Endodermal cell (in vitro differentiated cells): ENCODE data around the gene HECTD1. TPM values are rescaled to one million over a fixed set of nuclear protein-coding genes. Genes with fewer than 3 reads are reported as not detected.
A peak's percentile ranks its signal among the peaks of the same experiment; 100 is the strongest.
"Not testable (repeated sequence)": the region's sequence is repeated elsewhere in the genome, so short reads cannot be mapped to it uniquely, and the experiment has no call there.

Source experiments
- DNase-seq: peaks from one replicate; pipeline ENCODE4 v3.0.0-alpha.2; 2017
- H3K27ac ChIP-seq: 2 replicates; pipeline ENCODE4 v1.5.1; 2013; ENCODE audit warnings: mild to moderate bottlenecking, low read depth, low read length, moderate library complexity
- H3K27me3 ChIP-seq: 2 replicates; pipeline ENCODE4 v1.6.1; 2013; ENCODE audit warnings: mild to moderate bottlenecking, low read length, moderate library complexity; ENCODE audit not compliant: insufficient read depth, control insufficient read depth, poor library complexity, severe bottlenecking
- H3K36me3 ChIP-seq: 2 replicates; pipeline ENCODE4 v1.7.0; 2013; ENCODE audit warnings: mild to moderate bottlenecking, low read length, moderate library complexity; ENCODE audit not compliant: control insufficient read depth, insufficient read depth
- H3K4me1 ChIP-seq: one replicate; pipeline ENCODE4 v1.7.0; 2013; ENCODE audit warnings: low read length; ENCODE audit not compliant: control insufficient read depth, insufficient read depth
- H3K4me3 ChIP-seq: 2 replicates; pipeline ENCODE4 v1.5.1; 2013; ENCODE audit warnings: mild to moderate bottlenecking, low read length, moderate library complexity
- H3K9ac ChIP-seq: 2 replicates; pipeline ENCODE4 v1.6.1; 2013; ENCODE audit warnings: mild to moderate bottlenecking, low read length, moderate library complexity; ENCODE audit not compliant: poor library complexity, severe bottlenecking; ENCODE audit errors: extremely low read depth
- H3K9me3 ChIP-seq: 2 replicates; pipeline ENCODE4 v1.6.1; 2013; ENCODE audit warnings: mild to moderate bottlenecking, low read length, moderate library complexity; ENCODE audit not compliant: control insufficient read depth
- H3K27ac Mint-ChIP-seq: 2 replicates; pipeline ENCODE4 v1.8.0; 2020; ENCODE audit warnings: mixed read lengths
- H3K27me3 Mint-ChIP-seq: 2 replicates; pipeline ENCODE4 v1.8.0; 2021; ENCODE audit warnings: mild to moderate bottlenecking, mixed read lengths; ENCODE audit not compliant: insufficient read depth
- H3K36me3 Mint-ChIP-seq: 2 replicates; pipeline ENCODE4 v1.8.0; 2020; ENCODE audit warnings: low read depth, mixed read lengths
- H3K4me1 Mint-ChIP-seq: 2 replicates; pipeline ENCODE4 v1.8.0; 2020; ENCODE audit warnings: mixed read lengths
- H3K4me3 Mint-ChIP-seq: 2 replicates; pipeline ENCODE4 v1.8.0; 2020; ENCODE audit warnings: mild to moderate bottlenecking, moderate library complexity, mixed read lengths
- H3K9me3 Mint-ChIP-seq: 2 replicates; pipeline ENCODE4 v1.8.0; 2020; ENCODE audit warnings: mild to moderate bottlenecking, mixed read lengths
- CTCF ChIP-seq: fragments of 200-600 bp; sonication (generic); conservative IDR thresholded peaks from 2 replicates; pipeline ENCODE4 v1.5.0; 2021; ENCODE audit warnings: antibody characterized with exemption, mild to moderate bottlenecking
- WGBS, 2 experiments: methylation state at CpG; one replicate each; pipeline versions ENCODE4 v1.1.5 to v1.1.7; 2013; ENCODE audit warnings: missing lambda C conversion rate in 2 of 2, mixed read lengths in 1 of 2; ENCODE audit not compliant: insufficient coverage in 1 of 2, insufficient read length in 1 of 2; 5-methylcytosine and 5-hydroxymethylcytosine counted together
- total RNA-seq, 2 donors: library from RNA; stranded (reverse); fragmentation: NEBNext Ultra II Directional in 1 of 2; extraction: Animal tissue kit (Norgen Biotek cat#: 25700) in 1 of 2; gene quantifications; 2 replicates in 1 of 2; 3 replicates in 1 of 2; pipeline ENCODE4 v1.2.1, GENCODE V29; 2021

Gene HECTD1
- total RNA-seq, 2 donors from 2014 or later = 118 to 132 TPM

- H3K4me1 Mint-ChIP-seq = peaks cover 26% of the 10 kb centered on the region
- no peaks in the 10 kb centered on the region for H3K27me3 ChIP-seq
- TF ChIP-seq CTCF = no peak
- no peaks in the 10 kb centered on the region for H3K27me3 Mint-ChIP-seq
- no peak for DNase-seq
- H3K4me1 ChIP-seq = no peaks in the 10 kb centered on the region
- H3K9me3 Mint-ChIP-seq = peaks cover 2% of the 10 kb centered on the region
- peak overlapping the region; percentile 78 for H3K4me3 Mint-ChIP-seq
- peak overlapping the region; percentile 87 for H3K4me3 ChIP-seq
- peaks cover 4% of the 10 kb centered on the region for H3K9me3 ChIP-seq
- H3K9ac ChIP-seq = peak overlapping the region; percentile 96
- peaks cover 43% of the 10 kb centered on the region for H3K36me3 ChIP-seq
- H3K27ac Mint-ChIP-seq = no peak overlapping the region
- 81 to 89% methylated on average over 1 to 2 of the region's 3 CpGs for WGBS, 2 experiments
- H3K27ac ChIP-seq = no peak overlapping the region
- H3K36me3 Mint-ChIP-seq = peaks cover 42% of the 10 kb centered on the region
Measured at GRCh38 chr14:31204593-31205534, 2.7 kb downstream of the HECTD1 start.

GRCh38 chr14:31203899-31204592 lies 3.5 kb downstream of the HECTD1 start:
- DNase-seq, H3K27ac ChIP-seq, H3K27me3 Mint-ChIP-seq, H3K4me1 ChIP-seq, H3K27ac Mint-ChIP-seq, H3K4me3 ChIP-seq, H3K9me3 ChIP-seq, H3K9ac ChIP-seq, H3K27me3 ChIP-seq, H3K4me3 Mint-ChIP-seq, H3K9me3 Mint-ChIP-seq: not testable (repeated sequence)
- WGBS, 2 experiments = 95% methylated on average over 8 to 9 of the region's 11 CpGs
- H3K36me3 ChIP-seq = peaks cover 44% of the 10 kb centered on the region
- Mint-ChIP-seq H3K36me3 (peaks cover 45% of the 10 kb centered on the region), H3K4me1 (peaks cover 25% of the 10 kb centered on the region)

GRCh38 chr14:31203414-31203742 lies 4.2 kb downstream of the HECTD1 start:
- 96% methylated on average over 3 of the region's 3 CpGs; no CpG with 5 or more reads in 1 of the 2 experiments for WGBS, 2 experiments
- H3K27me3 ChIP-seq = no peaks in the 10 kb centered on the region
- no peak overlapping the region for H3K4me3 Mint-ChIP-seq

More at GRCh38 chr14:31203414-31203742, 4.2 kb downstream of the HECTD1 start:
- no peak for DNase-seq
- peaks cover 51% of the 10 kb centered on the region for H3K36me3 ChIP-seq
- H3K4me1 ChIP-seq = no peaks in the 10 kb centered on the region
- Mint-ChIP-seq H3K9me3 (peaks cover 2% of the 10 kb centered on the region), H3K36me3 (peaks cover 48% of the 10 kb centered on the region), H3K27me3 (no peaks in the 10 kb centered on the region), H3K4me1 (peaks cover 20% of the 10 kb centered on the region), H3K27ac (no peak overlapping the region)
- no peak overlapping the region for H3K9ac ChIP-seq
- H3K4me3 ChIP-seq = no peak overlapping the region
- no peak for TF ChIP-seq CTCF
- peaks cover 4% of the 10 kb centered on the region for H3K9me3 ChIP-seq
- no peak overlapping the region for H3K27ac ChIP-seq
